AG08395 (cell line): ENCODE results near the gene SPACA9.

Source experiments
- DNase-seq: peaks from one replicate; pipeline ENCODE4 v3.0.0; 2012; ENCODE audit warnings: mixed read lengths, low spot score

SPACA9 gene

DNA sequence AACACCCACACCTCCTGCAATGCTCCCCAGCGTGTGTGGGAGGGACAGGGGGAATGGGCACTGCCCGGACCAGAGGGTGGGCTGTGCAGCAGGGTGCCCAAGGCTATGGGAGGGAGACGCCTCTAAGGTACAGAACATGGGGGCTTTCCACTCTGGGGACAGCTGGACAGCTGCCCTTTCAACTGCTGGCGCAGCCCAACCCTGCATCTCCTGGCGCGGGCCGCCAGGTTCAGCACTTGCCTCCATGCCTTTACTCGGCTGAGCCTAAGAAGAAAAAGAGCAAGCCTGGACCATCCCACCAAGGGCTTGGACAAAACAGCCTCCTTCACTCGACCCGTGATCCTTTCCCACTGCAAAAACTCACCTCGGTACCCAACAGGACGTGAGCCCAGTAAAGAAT, 15.6 kb upstream of the SPACA9 start:
- DNase-seq = no peak

DNA sequence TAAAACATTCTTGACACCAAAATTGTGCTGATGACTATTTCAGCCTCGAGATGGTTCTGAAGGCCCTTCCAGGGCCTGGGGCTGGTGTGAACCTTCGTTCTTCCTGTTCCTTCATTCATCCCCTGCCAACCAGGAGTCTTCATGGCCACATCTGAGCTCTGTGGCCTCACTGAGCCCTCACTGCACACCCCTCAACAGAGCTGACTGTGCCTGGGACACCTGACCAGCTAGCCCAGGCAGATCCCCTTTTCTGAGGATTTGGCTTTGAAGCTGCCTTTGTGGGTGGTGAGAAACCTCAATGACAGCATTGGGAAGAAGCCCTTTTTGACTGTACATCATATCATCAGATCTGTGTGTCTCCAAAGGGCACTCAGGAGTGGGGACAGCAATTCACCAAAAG, 14.4 kb upstream of the SPACA9 start:
- no peak for DNase-seq

DNA sequence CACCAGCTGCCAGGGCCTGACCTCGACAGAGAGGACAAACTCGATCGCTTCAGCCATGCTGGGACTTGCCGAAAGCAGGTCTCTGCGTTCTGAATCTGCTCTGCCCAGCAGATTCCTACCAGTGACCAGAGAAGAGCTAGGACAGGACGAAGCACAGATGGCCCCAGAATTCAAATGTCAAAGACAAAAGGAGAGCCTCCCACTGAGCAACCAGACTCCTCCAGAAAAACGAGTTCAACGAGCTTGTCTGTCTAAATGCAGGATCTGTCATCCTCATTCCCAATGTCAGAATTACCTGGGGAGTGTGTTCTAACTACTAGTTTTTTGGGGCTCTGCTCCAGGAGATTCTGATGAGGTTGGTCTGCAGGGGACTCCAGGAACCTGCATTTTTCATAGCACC, 14.0 kb upstream of the SPACA9 start:
- DNase-seq = no peak

DNA sequence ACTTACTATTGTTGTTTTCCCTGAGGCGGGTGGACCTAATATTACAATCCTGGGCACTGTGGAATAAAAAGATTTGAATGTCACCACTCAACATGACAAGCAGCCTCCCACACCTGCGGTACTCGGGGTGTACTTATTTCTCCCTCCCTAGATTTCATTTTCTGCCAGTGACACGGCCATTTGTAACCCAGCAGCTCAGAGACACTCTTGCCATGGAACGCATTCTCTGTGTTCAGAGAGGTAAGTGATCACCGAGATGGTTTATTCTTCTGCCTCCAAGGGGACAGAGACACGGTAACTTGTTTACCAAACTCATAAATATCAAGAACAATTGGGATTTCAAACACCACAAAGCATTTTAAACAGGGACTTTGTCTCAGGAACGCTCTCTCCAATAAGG, 11.8 kb upstream of the SPACA9 start:
- DNase-seq = no peak

DNA sequence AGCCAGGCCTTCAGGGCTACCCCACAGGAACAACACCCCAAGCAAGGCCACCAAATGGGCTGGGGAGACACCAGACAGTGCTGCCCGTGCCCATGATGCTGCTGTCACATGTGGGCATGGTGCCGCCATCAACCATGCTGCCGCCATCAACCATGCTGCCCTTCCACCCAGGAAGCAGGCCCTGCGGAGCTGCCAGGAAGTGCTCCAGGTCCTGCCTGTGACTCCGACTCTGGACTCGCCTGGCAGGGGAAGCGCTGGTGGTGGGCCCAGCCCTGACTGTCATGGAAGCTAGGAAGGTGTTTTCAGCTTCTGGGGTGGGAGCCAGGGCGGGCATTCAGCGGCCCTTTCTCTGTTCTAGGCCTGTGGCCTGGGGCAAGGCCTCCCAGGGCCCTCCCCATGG, 9.4 kb upstream of the SPACA9 start:
- DNase-seq = no peak

DNA sequence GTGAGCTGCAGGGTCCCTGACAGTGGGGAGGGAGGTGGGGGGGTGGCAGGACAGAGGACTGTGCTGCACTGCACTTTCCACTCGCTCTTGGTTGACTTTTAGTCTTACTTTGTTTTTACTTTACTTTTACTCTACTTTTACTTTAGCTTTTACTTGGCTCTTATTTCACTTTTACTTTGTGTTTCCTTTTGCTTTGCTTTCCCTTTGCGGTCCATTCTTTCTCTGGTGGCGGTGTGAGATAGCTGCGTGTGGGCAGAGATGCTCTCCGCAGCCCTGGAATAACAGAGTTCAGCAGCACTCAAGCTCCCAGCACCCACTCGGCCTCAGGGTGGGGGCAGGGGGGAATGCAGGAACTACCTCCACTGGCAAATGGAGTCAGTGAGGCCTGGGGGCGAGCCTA, 5.3 kb upstream of the SPACA9 start:
- no peak for DNase-seq

DNA sequence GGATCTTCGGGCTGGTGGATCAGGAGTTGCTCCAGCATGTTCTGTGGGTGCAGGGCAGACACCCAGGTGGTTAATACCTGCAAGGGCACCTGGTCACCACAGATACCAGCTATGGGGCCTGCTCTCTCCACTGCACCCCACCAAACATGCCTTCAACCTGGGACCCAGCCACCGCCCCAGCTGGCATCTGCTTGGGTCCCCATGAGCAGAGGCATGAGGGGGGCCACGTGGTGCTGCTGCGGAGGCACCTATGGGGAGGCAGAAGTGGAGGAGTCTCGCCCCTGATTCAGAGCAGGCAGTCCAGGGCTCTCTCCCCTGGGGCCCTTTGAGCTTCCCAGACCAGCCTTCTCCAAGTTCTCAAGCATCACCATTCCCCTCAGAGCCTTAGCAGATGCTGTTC, 3.5 kb upstream of the SPACA9 start:
- no peak for DNase-seq

DNA sequence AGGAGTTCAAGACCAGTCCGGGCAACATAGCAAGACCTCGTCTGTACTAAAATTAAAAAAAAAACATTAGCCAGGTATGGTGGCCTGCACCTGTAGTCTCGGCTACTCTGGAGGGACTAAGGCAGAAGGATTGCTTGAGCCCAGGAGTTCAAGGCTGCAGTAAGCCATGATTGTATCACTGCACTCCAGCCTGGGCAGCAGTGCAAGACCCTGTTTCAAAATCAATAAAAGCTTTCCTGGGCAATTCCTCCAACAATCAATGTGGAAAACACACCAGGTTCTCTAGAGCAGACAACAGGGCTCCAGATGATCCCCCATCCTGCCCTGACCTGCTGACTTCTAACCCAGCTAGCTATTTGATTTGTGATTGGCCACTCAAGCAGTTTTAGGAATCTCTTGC, 1.8 kb upstream of the SPACA9 start:
- DNase-seq = no peak

DNA sequence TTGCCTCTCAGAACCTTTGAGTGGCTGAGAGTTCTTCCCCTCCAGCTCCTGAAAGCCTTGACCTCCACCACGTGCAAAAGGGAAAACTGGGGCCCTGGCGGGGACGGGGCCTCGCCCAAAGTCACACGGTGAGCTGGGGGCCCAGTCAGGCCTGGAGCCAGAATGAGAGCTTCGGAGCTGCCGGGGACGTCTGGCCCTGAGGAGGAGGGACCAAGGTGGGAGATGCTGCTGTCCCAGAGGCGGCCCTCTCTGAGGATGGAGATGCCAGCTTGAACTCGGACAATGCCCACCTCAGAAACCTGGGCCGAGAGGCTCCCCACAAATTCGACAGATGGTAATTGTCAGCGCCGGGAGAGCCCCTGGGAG, 1.3 kb upstream of the SPACA9 start:
- no peak for DNase-seq

DNA sequence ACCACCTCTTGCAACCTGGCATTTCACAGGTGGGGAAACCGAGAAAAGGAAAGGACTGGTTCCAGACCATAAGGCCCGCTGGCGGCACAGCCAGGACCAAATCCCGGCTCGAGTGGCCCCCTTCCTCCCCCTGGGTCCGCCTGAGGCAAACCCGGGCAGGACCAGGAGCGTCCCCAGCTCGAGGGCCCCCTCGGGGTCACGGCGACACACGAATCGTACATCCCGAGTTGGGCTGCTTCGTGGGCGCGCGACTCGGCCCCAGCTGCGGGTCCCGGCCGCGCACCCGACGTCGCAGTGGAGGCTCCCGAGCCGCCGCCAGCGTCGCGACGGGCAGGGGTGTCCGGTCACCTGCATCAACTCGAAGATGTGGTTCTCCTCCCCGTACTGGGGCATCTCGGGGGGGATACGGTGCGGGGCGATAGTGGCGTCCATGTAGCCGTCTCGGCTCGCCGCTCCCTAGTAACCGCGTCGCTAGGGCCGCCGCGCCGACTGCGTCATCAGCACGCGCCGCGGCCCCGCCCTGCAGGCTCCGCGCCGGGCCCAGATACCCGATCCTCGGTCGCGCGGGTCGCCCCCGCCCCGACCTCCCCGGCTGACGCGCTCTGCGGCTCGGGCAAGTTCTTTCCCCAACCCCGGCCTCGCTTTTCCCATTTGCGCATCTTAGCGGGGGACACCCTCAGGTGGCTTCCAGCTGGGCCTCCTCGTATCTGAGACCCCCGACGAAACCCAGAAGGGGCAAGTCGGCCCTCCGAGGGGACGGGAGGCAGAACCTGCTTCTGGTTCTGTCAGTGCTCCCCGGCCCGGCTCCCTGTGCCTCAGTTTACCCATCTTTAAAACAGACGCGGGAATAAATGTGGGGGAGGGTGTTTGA, 639 bp upstream of the SPACA9 start, which contains the start of gene AK8:
Gene AK8 (minus strand): TSS at position 461 of the 871 bp plus-strand sequence. CDS start 29 bp downstream, at position 432.
- peak; percentile 94 for DNase-seq

DNA sequence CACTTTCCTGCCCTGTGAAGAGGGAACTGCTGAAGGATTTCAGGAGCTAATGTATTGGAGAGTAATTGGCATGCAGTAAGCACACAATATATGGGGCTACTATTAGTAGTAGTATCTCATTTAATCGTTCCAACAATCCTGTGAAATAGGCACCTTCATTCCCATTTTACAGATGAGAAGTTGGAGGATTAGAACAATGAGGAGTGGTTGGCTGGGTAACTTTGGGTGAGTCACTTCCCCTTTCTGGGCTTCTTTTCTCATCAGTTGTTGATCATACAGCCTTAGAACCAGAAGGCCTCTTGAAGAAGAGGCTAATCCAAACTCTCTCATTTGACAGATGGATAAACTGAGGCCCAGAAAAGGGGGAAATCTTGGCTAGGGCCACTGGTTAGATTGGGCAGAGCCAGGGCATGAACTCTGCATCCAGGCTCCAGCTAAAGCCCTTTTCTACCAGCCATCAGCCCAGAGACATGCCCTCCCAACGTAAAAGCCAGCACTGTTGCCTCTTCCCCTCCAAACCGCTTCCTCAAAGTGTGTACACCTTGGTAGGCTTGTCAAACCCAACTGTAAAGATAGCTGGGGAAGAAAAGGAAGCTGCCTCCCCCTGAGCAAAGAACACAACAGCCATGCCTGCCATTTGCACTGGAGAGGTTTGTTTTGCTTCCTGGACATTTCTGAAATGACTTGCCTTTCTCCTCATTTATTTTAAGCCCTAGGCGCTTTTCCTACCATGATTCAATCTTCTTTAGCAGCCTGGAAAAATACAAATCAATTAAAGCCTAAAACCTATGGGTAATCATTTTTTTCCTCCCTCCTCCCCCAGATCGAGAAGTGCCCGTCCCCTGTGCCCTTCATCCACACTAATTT, 992 bp downstream of the SPACA9 start:
- no peak for DNase-seq

DNA sequence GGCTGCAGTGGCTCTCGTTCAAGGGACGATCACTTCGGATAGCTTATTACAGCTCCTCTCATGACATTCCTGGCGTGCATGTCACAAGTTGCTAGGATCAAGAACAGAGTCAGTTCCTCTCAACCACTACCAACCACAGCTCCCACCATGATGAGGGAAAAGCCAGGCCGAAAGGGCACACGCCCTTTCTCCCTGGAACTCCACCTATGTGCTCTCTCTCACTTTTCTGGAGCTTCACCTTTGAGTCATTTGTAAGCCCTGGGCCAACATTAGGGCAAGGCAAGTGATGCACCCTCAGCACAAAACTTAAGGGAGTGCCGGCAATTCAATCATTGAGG, 1.6 kb downstream of the SPACA9 start:
- DNase-seq = peak; percentile 15

DNA sequence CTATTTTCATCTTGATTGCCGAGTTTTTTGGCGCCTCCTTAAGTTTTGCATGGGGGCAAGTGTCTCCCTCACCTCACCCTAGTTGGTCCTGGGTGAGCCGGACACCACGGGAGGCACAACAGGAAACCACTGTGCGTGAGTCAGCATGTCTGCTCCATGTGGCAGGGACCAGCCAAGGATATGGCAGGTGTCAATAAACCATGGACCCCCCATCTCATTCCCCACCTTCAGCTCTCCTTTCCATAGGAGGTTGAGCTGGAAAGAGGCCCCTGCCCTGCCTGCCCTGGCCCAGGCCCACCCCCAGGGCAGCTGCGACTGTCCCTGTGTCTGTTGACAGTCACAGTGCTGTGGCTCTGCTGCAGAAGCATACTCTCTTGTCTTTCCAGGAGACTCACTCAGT, 3.1 kb downstream of the SPACA9 start:
- DNase-seq = no peak

DNA sequence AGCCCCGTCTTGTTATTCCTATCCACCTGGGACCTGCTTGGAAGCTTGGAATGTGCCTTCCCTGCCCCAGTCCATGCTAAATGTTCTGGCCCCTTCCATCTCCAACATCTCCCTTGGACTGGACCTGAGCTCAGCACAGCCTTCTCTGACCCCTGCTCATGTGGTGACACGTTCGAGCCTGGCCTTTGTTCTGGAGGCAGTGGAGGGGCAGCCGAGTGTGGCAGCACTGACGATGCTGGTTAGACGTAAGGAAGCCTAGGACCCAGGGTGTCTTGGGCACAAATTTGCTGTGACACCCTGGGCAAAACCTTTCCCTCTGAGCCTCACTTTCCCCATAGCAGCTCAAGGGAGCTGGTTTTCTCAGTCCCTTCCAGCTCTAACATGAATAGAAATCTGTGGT, 3.9 kb downstream of the SPACA9 start:
- no peak for DNase-seq

DNA sequence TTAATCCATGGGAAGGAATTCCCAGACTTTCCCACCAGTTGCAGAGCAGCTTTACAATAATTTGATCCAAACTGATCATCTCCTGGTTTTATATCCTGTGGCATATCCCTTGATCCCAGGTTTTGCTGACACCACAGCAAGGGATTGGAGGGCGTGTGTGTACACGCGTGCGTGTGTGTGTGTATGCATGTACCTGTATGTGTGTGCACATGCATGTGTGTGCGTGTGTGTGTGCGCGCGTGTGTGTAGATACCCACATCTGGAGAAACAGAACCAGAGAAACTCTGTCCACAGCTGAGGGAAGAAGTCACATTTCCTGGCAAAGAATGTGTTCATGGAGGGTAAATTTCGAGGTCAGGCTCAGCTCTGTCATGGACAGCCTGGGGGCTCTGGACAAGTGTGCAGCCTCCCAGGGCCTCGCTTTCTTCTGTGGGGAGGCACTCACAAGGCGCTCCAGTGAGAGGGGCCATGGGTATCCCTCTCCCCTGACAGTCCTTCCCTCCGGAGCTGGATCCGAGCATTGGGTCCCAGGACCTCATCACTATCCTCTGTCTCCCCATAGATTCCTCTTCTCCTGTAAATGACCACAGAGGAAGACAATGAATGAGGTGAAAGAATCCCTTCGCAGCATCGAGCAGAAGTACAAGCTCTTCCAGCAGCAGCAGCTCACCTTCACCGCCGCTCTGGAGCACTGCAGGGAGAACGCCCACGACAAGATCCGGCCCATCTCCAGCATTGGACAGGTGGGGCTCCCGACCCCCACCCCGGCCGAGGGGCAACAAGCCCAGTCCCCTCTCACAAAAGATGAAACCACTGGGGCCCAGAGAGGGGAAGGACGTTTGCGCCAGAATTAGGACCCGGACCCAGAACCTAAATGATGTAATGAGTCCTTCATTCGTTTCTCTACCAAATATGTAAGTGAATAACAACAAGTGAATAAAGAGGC, 4.9 kb downstream of the SPACA9 start:
- no peak for DNase-seq

DNA sequence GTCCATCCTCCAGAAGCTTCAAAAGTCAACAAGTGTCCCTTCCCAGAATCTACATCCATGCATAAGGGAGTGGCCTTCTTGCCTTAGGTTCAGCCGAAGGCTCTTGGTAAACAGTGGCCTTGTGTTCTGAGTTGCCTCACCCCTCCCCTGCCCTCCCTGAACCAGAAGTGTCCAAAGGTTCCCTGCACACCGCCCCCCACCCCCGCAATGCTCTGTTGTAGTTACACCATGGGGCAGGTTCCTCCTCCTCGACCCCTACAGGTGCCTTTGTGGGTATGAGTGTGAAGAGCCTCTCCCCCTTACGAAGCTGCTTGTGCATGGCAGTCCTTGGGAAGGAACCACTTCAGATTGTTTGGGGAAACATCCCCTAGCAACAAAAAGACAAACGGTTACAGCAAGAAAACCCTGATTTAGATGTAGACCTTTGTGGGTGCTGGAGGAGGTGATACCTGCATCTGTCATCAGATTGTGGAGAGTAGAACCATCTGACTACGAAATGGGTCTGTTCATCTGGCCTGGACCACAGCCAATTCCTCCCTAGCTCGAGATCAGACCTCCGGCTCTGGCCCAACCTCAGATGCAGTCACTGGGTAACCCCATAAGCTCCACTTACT, 7.1 kb downstream of the SPACA9 start:
- no peak for DNase-seq

DNA sequence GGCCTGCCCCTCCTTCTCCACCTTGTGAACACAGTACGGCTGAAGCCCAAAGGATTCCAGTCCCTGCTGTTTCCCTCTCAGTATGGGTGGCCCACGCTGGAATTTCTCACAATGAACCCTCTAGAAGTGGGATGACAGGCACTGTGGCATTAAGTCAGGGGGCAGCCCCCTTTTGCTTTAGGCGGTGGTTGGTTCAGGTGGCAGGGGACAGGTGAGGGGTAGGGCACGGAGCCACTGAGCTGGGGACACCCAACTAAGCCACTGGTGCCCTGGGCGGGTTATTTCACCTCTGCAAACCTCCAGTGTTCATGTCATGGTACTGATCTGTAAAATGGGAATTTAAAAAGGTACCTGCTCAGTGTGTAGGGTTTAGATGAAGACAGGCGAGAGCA, 7.6 kb downstream of the SPACA9 start:
- DNase-seq = no peak

DNA sequence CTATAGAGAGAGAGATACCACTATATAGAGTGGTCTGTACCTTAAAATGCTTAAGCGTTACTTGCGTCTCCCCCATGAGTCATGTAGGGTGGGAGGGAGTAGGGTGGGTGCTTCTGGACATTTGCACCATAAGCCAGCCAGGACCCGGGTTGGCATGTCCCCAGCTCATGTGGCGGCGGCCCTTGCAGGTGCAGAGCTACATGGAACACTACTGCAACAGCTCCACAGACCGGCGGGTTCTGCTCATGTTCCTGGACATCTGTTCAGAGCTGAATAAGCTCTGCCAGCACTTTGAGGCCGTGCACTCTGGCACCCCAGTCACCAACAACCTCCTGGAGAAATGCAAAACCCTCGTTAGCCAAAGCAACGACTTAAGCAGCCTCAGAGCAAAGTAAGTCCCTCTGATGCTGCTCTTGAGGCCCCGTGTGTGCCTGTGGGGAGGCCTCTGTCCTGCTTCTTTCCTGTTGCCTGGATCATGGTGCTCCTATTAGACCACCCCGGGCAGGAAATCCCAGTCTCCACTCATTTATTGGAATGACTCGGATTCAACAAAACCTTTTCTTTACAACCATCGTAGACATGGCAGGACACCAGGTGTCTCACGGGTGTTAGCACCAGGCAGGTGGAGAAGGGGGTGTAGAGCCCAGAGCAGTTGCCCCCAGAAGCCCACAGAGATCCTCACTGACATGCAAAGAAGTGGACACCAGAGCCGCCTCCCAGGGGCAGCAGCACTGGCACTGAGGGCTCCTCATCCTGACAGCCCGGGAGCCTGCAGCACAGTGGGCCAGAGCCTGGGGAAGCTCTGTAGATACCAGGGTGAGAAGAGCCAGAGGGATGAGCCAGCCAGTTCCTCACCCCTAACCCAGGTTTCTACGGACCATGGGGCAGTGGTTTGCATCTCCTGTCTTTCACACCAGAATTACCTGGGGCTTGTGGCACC, 8.8 kb downstream of the SPACA9 start:
- no peak for DNase-seq

DNA sequence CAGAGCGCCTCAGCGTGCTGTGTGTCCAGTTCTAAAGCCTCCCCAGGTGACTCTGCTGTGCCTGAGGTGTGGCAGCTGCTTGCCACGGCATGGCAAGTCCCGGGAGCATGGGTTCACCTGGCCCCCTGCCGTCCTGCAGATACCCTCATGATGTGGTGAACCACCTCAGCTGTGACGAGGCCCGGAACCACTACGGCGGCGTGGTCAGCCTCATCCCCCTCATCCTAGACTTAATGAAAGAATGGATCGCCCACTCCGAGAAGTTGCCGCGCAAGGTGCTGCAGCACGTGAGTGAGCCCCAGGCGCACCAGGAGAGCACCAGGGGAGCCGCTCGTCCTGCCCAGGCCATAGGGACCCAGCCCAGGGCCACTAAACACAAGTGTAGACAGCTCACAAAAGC, 9.5 kb downstream of the SPACA9 start:
- DNase-seq = no peak

DNA sequence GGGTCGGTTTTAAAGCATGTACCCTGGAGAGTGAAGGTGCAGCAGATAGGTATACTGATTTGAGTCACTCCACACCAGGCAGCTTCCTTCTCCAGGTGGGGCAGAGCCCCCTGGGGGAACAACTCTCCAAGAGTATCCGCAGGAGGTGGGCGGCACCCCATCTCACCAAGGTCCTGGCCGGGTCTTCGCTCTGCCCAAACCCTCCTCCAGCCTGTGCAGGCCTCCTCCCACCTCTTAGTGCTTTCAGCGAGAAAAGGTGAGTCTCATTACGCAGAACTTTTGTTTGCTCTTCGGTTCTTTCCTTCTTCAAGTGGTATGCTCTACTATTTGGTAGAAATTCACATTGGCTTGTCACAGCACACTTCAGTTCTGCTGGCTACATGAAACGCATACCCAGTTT, 13.7 kb downstream of the SPACA9 start:
- DNase-seq = no peak

DNA sequence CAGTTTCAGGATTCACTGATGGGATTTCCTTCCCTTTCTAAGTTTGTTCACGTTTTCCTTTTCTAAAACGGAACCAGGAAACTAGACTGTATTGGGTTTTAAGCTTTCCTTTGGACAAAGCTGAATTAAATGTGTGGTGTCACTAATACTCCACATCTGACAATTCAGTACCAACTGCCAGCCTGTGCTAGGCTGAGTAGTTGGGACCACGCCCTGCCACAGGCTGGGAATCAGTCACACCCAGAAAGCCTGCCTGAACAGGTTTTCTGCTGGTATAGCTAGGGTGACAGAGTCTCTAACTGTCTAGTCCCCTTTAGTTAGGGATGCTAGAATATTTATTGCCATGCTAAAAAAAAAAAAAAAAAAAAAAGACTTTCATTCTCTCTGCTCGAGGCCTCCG, 15.6 kb downstream of the SPACA9 start:
- no peak for DNase-seq
